IMR-90 (cell line): ENCODE data around the gene RSL1D1. TPM values are rescaled to one million over a fixed set of nuclear protein-coding genes. Genes with fewer than 3 reads are reported as not detected.

Experiments used
- ATAC-seq: fragments of 200-7000 bp; cut with Tn5 transposase; 2 replicates; pipeline ENCODE4 v1.9.1; 2020; ENCODE audit warnings: low read depth, mild to moderate bottlenecking, moderate library complexity
- BruUV-seq: library from RNA; stranded (reverse); fragments of 400-500 nt; replicated peaks from 2 replicates; lab custom pipeline; 2021; lab: Mats Ljungman, UMichigan
- CTCF ChIA-PET: fragments of 300-600 bp; formaldehyde crosslinking; extraction: SDS; loops from one replicate; lab custom pipeline; 2021; ENCODE audit warnings: antibody characterized with exemption; lab: Yijun Ruan, JAX
- POLR2A ChIA-PET: fragments of 300-600 bp; sonication (Branson Sonifier 250); formaldehyde crosslinking; loops from one replicate; lab custom pipeline; 2022; ENCODE audit warnings: antibody characterized with exemption; ENCODE audit not compliant: unreplicated experiment; lab: Charles Lee
- DNase-seq: peaks from one replicate; pipeline ENCODE4 v3.0.0; 2013
- H2AFZ ChIP-seq: replicated peaks from 2 replicates; pipeline ENCODE3; 2013; ENCODE audit warnings: low read length, mild to moderate bottlenecking; ENCODE audit not compliant: poor library complexity
- H2AK5ac ChIP-seq: 2 replicates; pipeline ENCODE4 v1.6.1; 2013; ENCODE audit warnings: low read depth, low read length, inconsistent platforms
- H2AK9ac ChIP-seq: replicated peaks from 2 replicates; pipeline ENCODE3; 2013; ENCODE audit warnings: mild to moderate bottlenecking, low read depth, low read length, moderate library complexity; ENCODE audit not compliant: poor library complexity
- H2BK120ac ChIP-seq: 2 replicates; pipeline ENCODE4 v1.6.1; 2013; ENCODE audit warnings: low read depth, low read length, inconsistent platforms
- H2BK15ac ChIP-seq: 3 replicates; pipeline ENCODE4 v1.6.1; 2013; ENCODE audit warnings: low read depth, low read length, inconsistent platforms
- H2BK20ac ChIP-seq: 2 replicates; pipeline ENCODE4 v1.6.1; 2013; ENCODE audit warnings: low read depth, mild to moderate bottlenecking, inconsistent platforms, low read length, moderate library complexity
- H2BK5ac ChIP-seq: 2 replicates; pipeline ENCODE4 v1.6.1; 2013; ENCODE audit warnings: mild to moderate bottlenecking, low read depth, low read length, inconsistent platforms; ENCODE audit not compliant: poor library complexity, severe bottlenecking
- H3K14ac ChIP-seq: replicated peaks from 2 replicates; pipeline ENCODE4 v1.6.1; 2013; ENCODE audit warnings: low read depth, low read length, inconsistent platforms
- H3K18ac ChIP-seq: 2 replicates; pipeline ENCODE4 v1.6.1; 2013; ENCODE audit warnings: low read depth, low read length, control low read depth
- H3K23ac ChIP-seq: 2 replicates; pipeline ENCODE4 v1.6.1; 2013; ENCODE audit warnings: low read depth, low read length, inconsistent platforms
- H3K27ac ChIP-seq: 2 replicates; pipeline ENCODE4 v1.5.1; 2013; ENCODE audit warnings: mild to moderate bottlenecking, control low read depth, low read length; ENCODE audit not compliant: insufficient read depth
- H3K27me3 ChIP-seq: 2 replicates; pipeline ENCODE4 v1.6.1; 2013; ENCODE audit warnings: low read length; ENCODE audit not compliant: control insufficient read depth, insufficient read depth
- H3K36me3 ChIP-seq: 2 replicates; pipeline ENCODE4 v1.6.1; 2013; ENCODE audit warnings: low read length, mixed read lengths; ENCODE audit not compliant: control insufficient read depth, insufficient read depth
- H3K4ac ChIP-seq: 2 replicates; pipeline ENCODE4 v1.6.1; 2013; ENCODE audit warnings: low read depth, low read length, inconsistent platforms
- H3K4me1 ChIP-seq: 2 replicates; pipeline ENCODE4 v1.6.1; 2013; ENCODE audit warnings: low read length, mixed read lengths; ENCODE audit not compliant: control insufficient read depth, insufficient read depth
- H3K4me2 ChIP-seq: 2 replicates; pipeline ENCODE4 v1.6.1; 2013; ENCODE audit warnings: low read depth, mild to moderate bottlenecking, control low read depth, low read length, moderate library complexity
- H3K4me3 ChIP-seq: 2 replicates; pipeline ENCODE4 v1.5.1; 2013; ENCODE audit warnings: low read depth, mild to moderate bottlenecking, control low read depth, low read length, moderate library complexity; ENCODE audit not compliant: insufficient read depth
- H3K56ac ChIP-seq: 2 replicates; pipeline ENCODE4 v1.6.1; 2013; ENCODE audit warnings: low read length, inconsistent platforms; ENCODE audit not compliant: insufficient read depth; ENCODE audit errors: extremely low read depth
- H3K79me1 ChIP-seq, 2 experiments: 2 replicates each; pipeline ENCODE4 v1.6.1; 2013; ENCODE audit warnings: low read length in 2 of 2, inconsistent platforms in 1 of 2, low read depth in 1 of 2
- H3K9ac ChIP-seq: 2 replicates; pipeline ENCODE4 v1.6.1; 2013; ENCODE audit warnings: low read depth, low read length, control low read depth
- H3K9me1 ChIP-seq: 2 replicates; pipeline ENCODE4 v1.6.1; 2013; ENCODE audit warnings: low read length, inconsistent platforms; ENCODE audit not compliant: insufficient read depth
- H3K9me3 ChIP-seq: 2 replicates; pipeline ENCODE4 v1.6.1; 2013; ENCODE audit warnings: low read length; ENCODE audit not compliant: control insufficient read depth, insufficient read depth
- H4K20me1 ChIP-seq: 2 replicates; pipeline ENCODE4 v1.6.1; 2013; ENCODE audit warnings: low read length, inconsistent platforms; ENCODE audit not compliant: insufficient read depth
- H4K5ac ChIP-seq: 2 replicates; pipeline ENCODE4 v1.6.1; 2013; ENCODE audit warnings: mild to moderate bottlenecking, low read depth, low read length, control low read depth
- H4K8ac ChIP-seq, 2 experiments: 2 replicates each; pipeline ENCODE4 v1.6.1; 2013; ENCODE audit warnings: low read depth in 2 of 2, low read length in 2 of 2, control low read depth in 1 of 2, inconsistent platforms in 1 of 2
- H4K91ac ChIP-seq: 2 replicates; pipeline ENCODE4 v1.6.1; 2013; ENCODE audit warnings: low read depth, low read length, inconsistent platforms; ENCODE audit not compliant: insufficient read depth
- CEBPB ChIP-seq: IDR thresholded peaks from 2 replicates; pipeline ENCODE4 v1.6.1; 2012; ENCODE audit warnings: low read depth, low read length, improper control_type of control experiment
- CHD1 ChIP-seq: IDR thresholded peaks from 2 replicates; pipeline ENCODE4 v1.6.1; 2012; ENCODE audit warnings: low read depth, low read length, improper control_type of control experiment
- MXI1 ChIP-seq: IDR thresholded peaks from 2 replicates; pipeline ENCODE4 v1.6.1; 2012; ENCODE audit warnings: low read depth, mild to moderate bottlenecking, low read length, moderate library complexity, borderline replicate concordance
- WGBS, 2 experiments: methylation state at CpG; one replicate each; pipeline versions ENCODE4 v1.1.5 to v1.1.7; 2013; ENCODE audit warnings: missing lambda C conversion rate in 2 of 2; ENCODE audit not compliant: insufficient read length in 1 of 2; ENCODE audit errors: extremely low coverage in 2 of 2; 5-methylcytosine and 5-hydroxymethylcytosine counted together
- dilution Hi-C: fragments of 300-500 bp; cut with HindIII; formaldehyde crosslinking; loops from one replicate; pipeline ENCODE4 v1.14.3; 2018; ENCODE audit warnings: low sequenced_read_pairs; ENCODE audit not compliant: unreplicated experiment
- in situ Hi-C: fragments of 300-500 bp; cut with MboI; formaldehyde crosslinking; loops from 3 replicates; pipeline ENCODE4 v1.14.3; 2019; ENCODE audit warnings: low sequenced_read_pairs, inconsistent platforms, mixed read lengths
- intact Hi-C: fragments of 100-400 bp; cut with micrococcal nuclease; formaldehyde crosslinking; loops from 2 replicates; pipeline ENCODE4 v1.10.0; 2022
- polyA plus RNA-seq, 3 experiments: library from polyadenylated mRNA; depleted of rRNA; stranded (reverse); fragments of >200 nt; gene quantifications; 2 replicates each; pipeline ENCODE4 v1.2.3, GENCODE V29; 2012; ENCODE audit warnings: low replicate concordance in 1 of 3
- total RNA-seq: library from RNA; depleted of rRNA; stranded (reverse); fragments of >200 nt; gene quantifications from 2 replicates; pipeline ENCODE4 v1.2.3, GENCODE V29; 2012
- TF ChIP-seq, protein P1 (sequence below): fragments of 150-350 bp; IDR thresholded peaks from 2 replicates; pipeline ENCODE4 v1.6.1; 2016; ENCODE audit warnings: low read depth, mild to moderate bottlenecking, low read length, moderate library complexity, borderline replicate concordance

RSL1D1 gene
- total and polyA plus RNA-seq, 2 of the 4 experiments (the other 2 are of a cell fraction): 63.8 to 77.4 TPM

DNA sequence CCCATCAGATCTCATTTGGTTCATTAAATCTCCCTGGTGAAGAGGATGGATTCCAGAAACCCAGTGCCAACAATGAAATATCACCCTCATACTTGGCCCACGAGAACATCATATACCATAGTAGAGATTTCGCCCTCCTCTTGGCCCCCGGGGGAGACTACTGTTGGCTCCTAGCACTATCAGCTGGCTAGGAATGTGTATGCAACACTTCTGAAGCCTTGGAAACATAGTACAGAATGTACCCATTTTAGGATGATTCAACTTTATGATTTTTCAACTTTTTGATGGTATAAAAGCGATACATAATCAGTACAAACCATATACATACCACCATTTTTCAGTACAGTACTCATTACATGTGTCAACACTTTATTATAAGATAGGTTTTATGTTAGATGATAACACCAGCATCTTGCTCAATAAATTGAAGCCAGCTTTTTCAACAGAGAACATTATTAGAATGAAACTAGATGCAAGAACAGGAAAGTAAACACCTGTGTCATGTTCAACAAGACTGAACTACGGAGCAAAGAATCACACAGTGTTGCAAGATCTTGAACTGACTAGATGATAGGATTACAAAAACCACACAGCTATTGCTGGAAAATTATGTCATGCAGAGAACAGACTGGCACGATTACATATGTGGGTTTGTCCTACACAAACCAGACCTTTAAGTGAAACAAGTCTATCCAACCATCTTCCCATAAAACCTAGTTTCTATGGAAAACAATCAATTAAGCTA lies 17.2 kb downstream of the RSL1D1 start:
- no peak overlapping the region for H2BK120ac ChIP-seq
- WGBS, 2 experiments: no CpG with 5 or more reads among the region's 6 CpGs
- no peak overlapping the region for H3K27ac ChIP-seq
- TF ChIP-seq, protein P1, sequence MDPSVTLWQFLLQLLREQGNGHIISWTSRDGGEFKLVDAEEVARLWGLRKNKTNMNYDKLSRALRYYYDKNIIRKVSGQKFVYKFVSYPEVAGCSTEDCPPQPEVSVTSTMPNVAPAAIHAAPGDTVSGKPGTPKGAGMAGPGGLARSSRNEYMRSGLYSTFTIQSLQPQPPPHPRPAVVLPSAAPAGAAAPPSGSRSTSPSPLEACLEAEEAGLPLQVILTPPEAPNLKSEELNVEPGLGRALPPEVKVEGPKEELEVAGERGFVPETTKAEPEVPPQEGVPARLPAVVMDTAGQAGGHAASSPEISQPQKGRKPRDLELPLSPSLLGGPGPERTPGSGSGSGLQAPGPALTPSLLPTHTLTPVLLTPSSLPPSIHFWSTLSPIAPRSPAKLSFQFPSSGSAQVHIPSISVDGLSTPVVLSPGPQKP: no peak
- no peak for TF ChIP-seq CHD1
- no peak for TF ChIP-seq MXI1
- TF ChIP-seq CEBPB: peak; percentile 95
- no TSS peak for BruUV-seq
- no peak overlapping the region for H2BK20ac ChIP-seq
- peaks cover 14% of the 10 kb centered on the region for H3K4me1 ChIP-seq
- peaks cover 10% of the 10 kb centered on the region for H3K9me1 ChIP-seq
- POLR2A ChIA-PET: no interaction called here
- H3K9ac ChIP-seq: no peak overlapping the region
- H3K23ac ChIP-seq: no peak overlapping the region
- no peaks in the 10 kb centered on the region for H3K27me3 ChIP-seq
- no peak overlapping the region for H2AFZ ChIP-seq
- no peak overlapping the region for H3K4ac ChIP-seq
- dilution Hi-C loops (no loop called here), in situ Hi-C loops (no loop called here), intact Hi-C loops (no loop called here)
- H3K79me1 ChIP-seq: peaks cover 0 to 9% of the 10 kb centered on the region in 2 experiments; a peak in 1 of 4 replicates
- H4K8ac ChIP-seq: no peak overlapping the region
- H3K36me3 ChIP-seq: peaks cover 26% of the 10 kb centered on the region
- CTCF ChIA-PET: interaction anchor here (0.5 to 1.6 kb wide), 3 partner anchors 37 to 91 kb away, joined by 3 to 5 read pairs (median 4); partner anchors contain the start of gene ZC3H7A
- no peak overlapping the region for H3K4me3 ChIP-seq
- H2BK5ac ChIP-seq: peak overlapping the region; percentile 3
- H3K9me3 ChIP-seq: no peaks in the 10 kb centered on the region
- ATAC-seq: peak; percentile 71
- no peak overlapping the region for H2AK9ac ChIP-seq
- no peak overlapping the region for H3K14ac ChIP-seq
- H4K5ac ChIP-seq: no peak overlapping the region
- no peak overlapping the region; the same call in 1 of the 2 replicates for H3K4me2 ChIP-seq
- no peak overlapping the region for H3K56ac ChIP-seq
- H2BK15ac ChIP-seq: no peak overlapping the region
- no peak overlapping the region for H2AK5ac ChIP-seq
- peaks cover 11% of the 10 kb centered on the region for H4K20me1 ChIP-seq
- H4K91ac ChIP-seq: no peak overlapping the region
- no peak overlapping the region for H3K18ac ChIP-seq
- peak; percentile 90 for DNase-seq
